ENCODE measurements around the gene CRTC2. TPM values are rescaled to one million over a fixed set of nuclear protein-coding genes. Genes with fewer than 3 reads are reported as not detected.

The CRTC2 gene
- total and polyA plus RNA-seq, 9 of the 15 experiments (the other 6 are each of a cell fraction or from before 2014, with no cell fraction given): 2.7 to 26.4 (median 10.2) TPM

GRCh38 chr1:153976819-153977249, 18.4 kb upstream of the CRTC2 start:
- H3K36me3 ChIP-seq (ENCODE audit: control insufficient read depth, insufficient read depth, low read length): peaks cover 37% of the 10 kb centered on the region
- peaks cover 42% of the 10 kb centered on the region for H3K79me2 ChIP-seq (ENCODE audit: control insufficient read depth, insufficient read depth, low read length)
- H2AFZ ChIP-seq (ENCODE audit: low read depth, low read length): peak overlapping the region; percentile 89
- H3K27me3 ChIP-seq (ENCODE audit: control insufficient read depth in 2 of 2, insufficient read depth in 2 of 2, low read length in 2 of 2): no peaks in the 10 kb centered on the region
- H3K9me1 ChIP-seq (ENCODE audit: control insufficient read depth, insufficient read depth, low read length): no peaks in the 10 kb centered on the region
- intact Hi-C loops (cut with micrococcal nuclease): no loop called here
- ATAC-seq: no peak; the same call in 2 of the 3 replicates
- peak overlapping the region; percentile 98 to 100 for H3K9ac ChIP-seq (ENCODE audit: insufficient read depth in 1 of 2, low read depth in 2 of 2, low read length in 2 of 2)
- FAIRE-seq: no peak
- peak; percentile 61 to 71 (median 66) for DNase-seq (ENCODE audit: extremely low read depth in 1 of 4, low spot score in 3 of 4)
- in situ Hi-C loops (cut with MboI): no loop called here
- WGBS (ENCODE audit: insufficient coverage, low coverage, missing lambda C conversion rate): 1% methylated on average over 13 of the region's 16 CpGs
- peak overlapping the region; percentile 99 for H3K4me2 ChIP-seq (ENCODE audit: insufficient read depth, low read length)
- POLR2A ChIA-PET: interaction anchor here (0.8 to 7.1 kb wide), 12 partner anchors 9 to 310 kb away, joined by 3 to 104 read pairs (median 7); partner anchors contain the start of genes CREB3L4, CRTC2, DENND4B and RAB13
- H3K27ac ChIP-seq (ENCODE audit: extremely low read depth, low read depth, low read length): peak overlapping the region; percentile 91
- CTCF ChIA-PET (ENCODE audit: low intra/inter-chr PET ratio): no interaction called here
- BruUV-seq (replicated peaks): no TSS peak
- no peaks in the 10 kb centered on the region for H3K9me3 ChIP-seq (replicated peaks; ENCODE audit: control insufficient read depth, insufficient read depth, low read depth, low read length)
- H4K20me1 ChIP-seq (replicated peaks; ENCODE audit: control insufficient read depth, insufficient read depth, low read length): no peaks in the 10 kb centered on the region
- peak overlapping the region; percentile 84 for H3K4me3 ChIP-seq
- peaks cover 13 to 17% of the 10 kb centered on the region in 2 experiments; a peak in 4 of 5 replicates for H3K4me1 ChIP-seq (replicated peaks in 1 of 2; ENCODE audit: control insufficient read depth in 2 of 2, insufficient read depth in 2 of 2, low read length in 2 of 2)
- TF ChIP-seq ZNF347 (CRISPR knock-in tag; IDR thresholded peaks at IDR 0.05; ENCODE audit: low read depth) (no peak), GATA2 (CRISPR knock-in tag; IDR thresholded peaks at IDR 0.05) (peak; percentile 37; the same call in 1 of the 2 replicates), TFAP4 (CRISPR knock-in tag; IDR thresholded peaks at IDR 0.05; ENCODE audit: borderline replicate concordance) (no peak), CHD1 (IDR thresholded peaks at IDR 0.05; ENCODE audit: low read length) (peak; percentile 77), NBN (IDR thresholded peaks at IDR 0.05; ENCODE audit: low read depth) (0 out of 2 replicates have a peak, but pooled peaks have one; percentile 13), POLR2A (conservative IDR thresholded peaks at IDR 0.05) (no peak), EZH2 (IDR thresholded peaks at IDR 0.05; ENCODE audit: borderline replicate concordance, low read depth, low read length) (no peak), IRF1 (CRISPR knock-in tag; IDR thresholded peaks at IDR 0.05; ENCODE audit: borderline replicate concordance) (no peak), VEZF1 (CRISPR knock-in tag; IDR thresholded peaks at IDR 0.05) (peak; percentile 55), STAG1 (CRISPR knock-in tag; IDR thresholded peaks at IDR 0.05; ENCODE audit: borderline replicate concordance) (no peak; the same call in 1 of the 2 replicates), EGR1 (conservative IDR thresholded peaks at IDR 0.05) (no peak), XRCC3 (IDR thresholded peaks at IDR 0.05) (no peak), RBM34 (IDR thresholded peaks at IDR 0.05; ENCODE audit: borderline replicate concordance, insufficient read depth, low read length) (no peak), ZBTB26 (CRISPR knock-in tag; IDR thresholded peaks at IDR 0.05) (no peak), SMARCE1 (IDR thresholded peaks at IDR 0.05) (no peak), RNF2 (IDR thresholded peaks at IDR 0.05) (peak; percentile 40; the same call in 1 of the 2 replicates), ZBTB1 (CRISPR knock-in tag; IDR thresholded peaks at IDR 0.05; ENCODE audit: borderline replicate concordance, low read depth) (peak; percentile 63; the same call in 1 of the 2 replicates)
- TF ChIP-seq, protein P1, sequence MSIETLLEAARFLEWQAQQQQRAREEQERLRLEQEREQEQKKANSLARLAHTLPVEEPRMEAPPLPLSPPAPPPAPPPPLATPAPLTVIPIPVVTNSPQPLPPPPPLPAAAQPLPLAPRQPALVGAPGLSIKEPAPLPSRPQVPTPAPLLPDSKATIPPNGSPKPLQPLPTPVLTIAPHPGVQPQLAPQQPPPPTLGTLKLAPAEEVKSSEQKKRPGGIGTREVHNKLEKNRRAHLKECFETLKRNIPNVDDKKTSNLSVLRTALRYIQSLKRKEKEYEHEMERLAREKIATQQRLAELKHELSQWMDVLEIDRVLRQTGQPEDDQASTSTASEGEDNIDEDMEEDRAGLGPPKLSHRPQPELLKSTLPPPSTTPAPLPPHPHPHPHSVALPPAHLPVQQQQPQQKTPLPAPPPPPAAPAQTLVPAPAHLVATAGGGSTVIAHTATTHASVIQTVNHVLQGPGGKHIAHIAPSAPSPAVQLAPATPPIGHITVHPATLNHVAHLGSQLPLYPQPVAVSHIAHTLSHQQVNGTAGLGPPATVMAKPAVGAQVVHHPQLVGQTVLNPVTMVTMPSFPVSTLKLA (conservative IDR thresholded peaks at IDR 0.05): peak in 1 of 2 experiments; percentile 53; a peak in 2 of 4 replicates

Data from K562 (cell line).